HS-5 (cell line): ENCODE measurements around the gene TMEM18.
A peak's percentile ranks its signal among the peaks of the same experiment; 100 is the strongest.
"Not testable (repeated sequence)": the region's sequence is repeated elsewhere in the genome, so short reads cannot be mapped to it uniquely, and the experiment has no call there.

Source experiments
- DNase-seq: peaks from one replicate; pipeline ENCODE4 v3.0.0-alpha.2; 2012; ENCODE audit warnings: low read depth

The TMEM18 gene

GRCh38 chr2:677056-677958 is at the start of gene TMEM18:
TMEM18 (minus strand) TSS chr2:677406; CDS start chr2:677345, 61 bp downstream.
- DNase-seq, result peak; percentile 94

- DNase-seq, result no peak
Observed at GRCh38 chr2:726169-726568, 49.0 kb upstream of the TMEM18 start.

- no peak for DNase-seq
Observed at GRCh38 chr2:725468-725867, 48.3 kb upstream of the TMEM18 start.

- DNase-seq, result no peak
Observed at GRCh38 chr2:723761-724160, 46.6 kb upstream of the TMEM18 start.

GRCh38 chr2:720842-721241 is 43.6 kb upstream of the TMEM18 start:
- no peak for DNase-seq

GRCh38 chr2:719734-720133 is 42.5 kb upstream of the TMEM18 start:
- DNase-seq, result no peak

GRCh38 chr2:719191-719590 is 42.0 kb upstream of the TMEM18 start:
- no peak for DNase-seq

GRCh38 chr2:717661-718060 is 40.5 kb upstream of the TMEM18 start:
- no peak for DNase-seq

- no peak for DNase-seq
Observed at GRCh38 chr2:715854-716560, 38.8 kb upstream of the TMEM18 start.

- DNase-seq, result no peak
Observed at GRCh38 chr2:715038-715437, 37.8 kb upstream of the TMEM18 start.

GRCh38 chr2:714005-714741 is 37.0 kb upstream of the TMEM18 start:
- no peak for DNase-seq

- no peak for DNase-seq
Observed at GRCh38 chr2:710867-711665, 33.9 kb upstream of the TMEM18 start.

GRCh38 chr2:709138-709765 is 32.0 kb upstream of the TMEM18 start:
- no peak for DNase-seq

GRCh38 chr2:708667-709066 is 31.5 kb upstream of the TMEM18 start:
- DNase-seq, result no peak

- no peak for DNase-seq
Observed at GRCh38 chr2:705971-706511, 28.8 kb upstream of the TMEM18 start.

- not testable (repeated sequence) for DNase-seq
Observed at GRCh38 chr2:702765-703164, 25.6 kb upstream of the TMEM18 start.

GRCh38 chr2:696999-697627 is 19.9 kb upstream of the TMEM18 start:
- no peak for DNase-seq

- DNase-seq, result no peak
Observed at GRCh38 chr2:696463-696862, 19.3 kb upstream of the TMEM18 start.

GRCh38 chr2:694906-695510 is 17.8 kb upstream of the TMEM18 start:
- DNase-seq, result no peak

- no peak for DNase-seq
Observed at GRCh38 chr2:694174-694573, 17.0 kb upstream of the TMEM18 start.
